Activated B cell treated with CpG ODN at 0.5 μM for 24 hours (primary cell): ENCODE results near the gene ZNF443. TPM values are rescaled to one million over a fixed set of nuclear protein-coding genes. Genes with fewer than 3 reads are reported as not detected.
"Not testable (repeated sequence)": the region's sequence is repeated elsewhere in the genome, so short reads cannot be mapped to it uniquely, and the experiment has no call there.

Experiments
- ATAC-seq: fragments of 200-7000 bp; cut with Tn5 transposase; one replicate; pipeline ENCODE4 v1.10.0; 2021; ENCODE audit warnings: low read depth, mild to moderate bottlenecking, moderate library complexity
- CTCF ChIA-PET: fragments of 350-600 bp; sonication (Branson Sonifier 250); formaldehyde crosslinking; loops from one replicate; lab custom pipeline; 2021; ENCODE audit warnings: antibody characterized with exemption; lab: Charles Lee
- POLR2A ChIA-PET: fragments of 350-600 bp; sonication (Branson Sonifier 250); formaldehyde crosslinking; loops from one replicate; lab custom pipeline; 2021; ENCODE audit warnings: antibody characterized with exemption; lab: Charles Lee
- DNase-seq: peaks from one replicate; pipeline ENCODE4 v3.0.0; 2022
- H3K27ac Mint-ChIP-seq: one replicate; pipeline ENCODE4 v1.8.0; 2020; ENCODE audit warnings: mixed read lengths
- H3K27me3 Mint-ChIP-seq: one replicate; pipeline ENCODE4 v1.8.0; 2021; ENCODE audit warnings: mixed read lengths
- H3K36me3 Mint-ChIP-seq: one replicate; pipeline ENCODE4 v1.8.0; 2021; ENCODE audit warnings: low read depth, mixed read lengths
- H3K4me1 Mint-ChIP-seq: one replicate; pipeline ENCODE4 v1.8.0; 2021; ENCODE audit warnings: mixed read lengths
- H3K4me3 Mint-ChIP-seq: one replicate; pipeline ENCODE4 v1.8.0; 2020; ENCODE audit warnings: mild to moderate bottlenecking, mixed read lengths
- H3K9me3 Mint-ChIP-seq: one replicate; pipeline ENCODE4 v1.8.0; 2020; ENCODE audit warnings: mixed read lengths
- intact Hi-C: fragments of 100-400 bp; cut with micrococcal nuclease; formaldehyde crosslinking; loops from one replicate; pipeline ENCODE4 v1.15.1; 2024
- total RNA-seq: library from RNA; stranded (reverse); gene quantifications from 2 replicates; pipeline ENCODE4 v1.2.3, GENCODE V29; 2022
- TF ChIP-seq, protein P1 (sequence below): fragments of 200-600 bp; IDR thresholded peaks from one replicate; pipeline ENCODE4 v1.8.0; 2022; ENCODE audit warnings: antibody characterized with exemption, mild to moderate bottlenecking

ZNF443 gene
- total RNA-seq, 1 donor from 2014 or later: 3.5 TPM

DNA sequence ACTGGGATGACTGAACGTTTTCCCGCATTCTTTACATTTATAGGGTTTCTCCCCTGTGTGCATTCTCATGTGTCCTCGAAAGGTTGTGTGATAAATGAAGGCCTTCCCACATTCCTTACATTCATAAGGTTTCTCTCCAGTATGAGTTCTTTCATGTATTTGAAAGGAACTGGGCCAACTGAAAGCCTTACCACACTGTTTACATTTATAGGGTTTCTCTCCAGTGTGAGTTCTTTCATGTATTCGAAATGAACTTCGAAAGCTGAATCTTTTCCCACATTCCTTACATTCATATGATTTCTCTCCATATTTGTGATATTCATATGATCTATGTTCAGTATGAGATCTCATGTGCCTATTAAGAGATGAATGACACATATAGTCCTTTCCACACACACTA, 24.4 kb upstream of the ZNF443 start:
- DNase-seq: no peak
- ChIA-PET CTCF (no interaction called here), POLR2A (no interaction called here)
- H3K36me3 Mint-ChIP-seq: peaks cover 59% of the 10 kb centered on the region
- H3K9me3 Mint-ChIP-seq: peaks cover 33% of the 10 kb centered on the region
- TF ChIP-seq, protein P1, sequence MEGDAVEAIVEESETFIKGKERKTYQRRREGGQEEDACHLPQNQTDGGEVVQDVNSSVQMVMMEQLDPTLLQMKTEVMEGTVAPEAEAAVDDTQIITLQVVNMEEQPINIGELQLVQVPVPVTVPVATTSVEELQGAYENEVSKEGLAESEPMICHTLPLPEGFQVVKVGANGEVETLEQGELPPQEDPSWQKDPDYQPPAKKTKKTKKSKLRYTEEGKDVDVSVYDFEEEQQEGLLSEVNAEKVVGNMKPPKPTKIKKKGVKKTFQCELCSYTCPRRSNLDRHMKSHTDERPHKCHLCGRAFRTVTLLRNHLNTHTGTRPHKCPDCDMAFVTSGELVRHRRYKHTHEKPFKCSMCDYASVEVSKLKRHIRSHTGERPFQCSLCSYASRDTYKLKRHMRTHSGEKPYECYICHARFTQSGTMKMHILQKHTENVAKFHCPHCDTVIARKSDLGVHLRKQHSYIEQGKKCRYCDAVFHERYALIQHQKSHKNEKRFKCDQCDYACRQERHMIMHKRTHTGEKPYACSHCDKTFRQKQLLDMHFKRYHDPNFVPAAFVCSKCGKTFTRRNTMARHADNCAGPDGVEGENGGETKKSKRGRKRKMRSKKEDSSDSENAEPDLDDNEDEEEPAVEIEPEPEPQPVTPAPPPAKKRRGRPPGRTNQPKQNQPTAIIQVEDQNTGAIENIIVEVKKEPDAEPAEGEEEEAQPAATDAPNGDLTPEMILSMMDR: no peak
- no peak for ATAC-seq
- no peak overlapping the region for H3K4me3 Mint-ChIP-seq
- no peaks in the 10 kb centered on the region for H3K4me1 Mint-ChIP-seq
- H3K27ac Mint-ChIP-seq: no peak overlapping the region
- intact Hi-C loops: no loop called here
- no peaks in the 10 kb centered on the region for H3K27me3 Mint-ChIP-seq

- Mint-ChIP-seq H3K36me3 (peaks cover 56% of the 10 kb centered on the region), H3K4me3 (no peak overlapping the region), H3K9me3 (peaks cover 31% of the 10 kb centered on the region), H3K27ac (no peak overlapping the region), H3K27me3 (no peaks in the 10 kb centered on the region), H3K4me1 (no peaks in the 10 kb centered on the region)
- intact Hi-C loops: no loop called here
- TF ChIP-seq, protein P1: no peak
- DNase-seq (no peak), ATAC-seq (no peak)
- ChIA-PET CTCF (no interaction called here), POLR2A (no interaction called here)
These were observed 23.9 kb upstream of the ZNF443 start for GRCh38 chr19:12464769-12465168.

DNA sequence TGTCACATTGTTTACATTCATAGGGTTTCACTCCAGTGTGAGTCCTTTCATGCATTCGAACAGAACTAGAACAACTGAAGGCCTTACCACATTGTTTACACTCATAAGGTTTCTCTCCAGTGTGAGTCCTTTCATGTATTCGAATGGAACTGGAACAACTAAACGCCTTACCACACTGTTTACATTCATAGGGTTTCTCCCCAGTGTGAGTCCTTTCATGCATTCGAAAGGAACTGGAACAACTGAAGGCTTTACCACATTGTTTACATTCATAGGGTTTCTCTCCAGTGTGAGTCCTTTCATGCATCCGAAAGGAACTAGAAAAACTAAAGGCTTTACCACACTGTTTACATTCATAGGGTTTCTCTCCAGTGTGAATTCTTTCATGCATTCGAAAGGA, 23.3 kb upstream of the ZNF443 start:
- intact Hi-C loops, ATAC-seq, POLR2A ChIA-PET, H3K4me1 Mint-ChIP-seq, H3K4me3 Mint-ChIP-seq, CTCF ChIA-PET, DNase-seq, H3K27ac Mint-ChIP-seq, H3K27me3 Mint-ChIP-seq: not testable (repeated sequence)
- H3K36me3 Mint-ChIP-seq: peaks cover 60% of the 10 kb centered on the region
- H3K9me3 Mint-ChIP-seq: peaks cover 32% of the 10 kb centered on the region

GRCh38 chr19:12453495-12453894, 12.7 kb upstream of the ZNF443 start:
- DNase-seq (no peak), ATAC-seq (no peak)
- Mint-ChIP-seq H3K4me3 (no peak overlapping the region), H3K4me1 (no peaks in the 10 kb centered on the region), H3K9me3 (peaks cover 16% of the 10 kb centered on the region), H3K36me3 (peaks cover 34% of the 10 kb centered on the region), H3K27ac (no peak overlapping the region), H3K27me3 (no peaks in the 10 kb centered on the region)
- intact Hi-C loops: no loop called here
- TF ChIP-seq, protein P1: no peak
- POLR2A ChIA-PET: no interaction called here
- CTCF ChIA-PET: no interaction called here

GRCh38 chr19:12450844-12451243, 10.0 kb upstream of the ZNF443 start:
- Mint-ChIP-seq H3K9me3 (peaks cover 15% of the 10 kb centered on the region), H3K27me3 (no peaks in the 10 kb centered on the region), H3K27ac (no peak overlapping the region), H3K4me1 (no peaks in the 10 kb centered on the region), H3K36me3 (peaks cover 23% of the 10 kb centered on the region), H3K4me3 (no peak overlapping the region)
- ChIA-PET POLR2A (no interaction called here), CTCF (no interaction called here)
- no peak for ATAC-seq
- TF ChIP-seq, protein P1: no peak
- no peak for DNase-seq
- intact Hi-C loops: no loop called here

DNA sequence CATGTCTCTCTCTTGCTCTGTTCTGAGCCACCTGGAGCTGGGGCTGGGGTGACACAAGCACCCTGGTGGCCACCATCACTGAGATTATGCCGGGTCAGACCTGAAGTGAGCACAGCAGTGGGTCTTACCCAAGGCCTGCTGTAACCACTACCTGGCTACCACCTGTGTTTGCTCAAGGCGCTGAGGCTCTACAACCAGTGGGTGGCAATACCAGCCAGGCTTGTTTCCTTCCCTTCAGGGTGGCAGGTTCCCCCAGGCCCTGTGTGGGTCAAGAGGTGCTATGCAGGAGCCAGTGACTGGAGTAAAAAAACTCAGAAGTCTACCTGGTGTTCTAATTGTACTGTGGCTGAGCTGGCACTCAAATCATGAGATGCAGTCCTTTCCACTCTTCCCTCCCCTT, 8.0 kb upstream of the ZNF443 start:
- DNase-seq: no peak
- Mint-ChIP-seq H3K27me3 (no peaks in the 10 kb centered on the region), H3K4me3 (no peak overlapping the region), H3K36me3 (peaks cover 18% of the 10 kb centered on the region), H3K9me3 (peaks cover 15% of the 10 kb centered on the region), H3K4me1 (no peaks in the 10 kb centered on the region), H3K27ac (no peak overlapping the region)
- CTCF ChIA-PET: no interaction called here
- intact Hi-C loops: no loop called here
- POLR2A ChIA-PET: no interaction called here
- TF ChIP-seq, protein P1: no peak
- no peak for ATAC-seq

DNA sequence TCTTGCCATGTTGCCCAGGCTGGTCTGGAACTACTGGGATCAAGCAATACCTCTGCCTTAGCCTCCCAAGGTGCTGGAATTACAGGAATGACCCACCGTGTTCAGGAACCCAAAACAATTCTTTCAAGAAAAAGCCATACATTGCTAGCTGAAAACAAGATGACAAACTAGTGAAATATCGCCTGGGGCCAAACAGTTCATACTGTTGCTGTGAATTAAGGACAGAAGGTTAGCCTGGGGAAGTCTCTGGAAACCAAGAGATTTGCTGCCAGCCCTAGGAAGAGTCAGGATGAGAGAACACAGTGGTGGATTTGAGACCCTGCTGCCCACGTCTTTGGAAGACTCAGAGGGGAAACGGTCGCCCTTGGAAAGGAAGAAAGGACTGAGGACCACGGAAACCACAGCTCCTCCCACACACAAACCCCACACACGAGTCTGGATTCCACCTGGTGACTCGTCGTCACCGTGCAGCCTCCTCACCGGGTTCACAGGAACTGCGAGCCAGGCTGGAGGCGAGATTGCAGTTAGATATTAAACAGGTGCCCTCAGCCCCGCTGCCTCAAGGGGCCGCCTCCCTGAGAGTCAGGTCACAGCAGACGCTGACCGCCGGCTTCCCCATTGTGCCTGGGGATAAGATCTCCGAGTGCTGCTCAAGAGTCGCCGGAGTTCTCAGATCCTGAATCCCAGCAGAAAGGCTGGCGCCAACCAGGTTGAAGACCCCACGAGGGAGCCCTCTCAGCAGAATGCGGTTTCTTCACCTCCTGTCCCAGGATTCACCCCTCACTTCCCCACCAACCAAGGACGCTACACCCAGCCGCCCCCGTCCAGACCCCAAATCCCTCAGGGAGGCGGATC, 908 bp downstream of the ZNF443 start:
- CTCF ChIA-PET, H3K27me3 Mint-ChIP-seq, H3K36me3 Mint-ChIP-seq: not testable (repeated sequence)
- Mint-ChIP-seq H3K4me1 (peaks cover 27% of the 10 kb centered on the region), H3K4me3 (peak overlapping the region; percentile 100), H3K27ac (peak overlapping the region; percentile 69), H3K9me3 (peaks cover 13% of the 10 kb centered on the region)
- intact Hi-C loops: loop anchor here (1.0 to 2.0 kb wide), 5 partner anchors 45 to 146 kb away; partner anchors contain the start of genes ZNF44, ZNF442, ZNF563 and ZNF709
- POLR2A ChIA-PET: interaction anchor here (0.5 to 2.0 kb wide), 9 partner anchors 14 to 404 kb away, joined by 3 to 10 read pairs (median 5); partner anchors contain the start of genes ZNF433, ZNF442, ZNF563 and ZNF709
- DNase-seq (peak; percentile 21), ATAC-seq (peak; percentile 16)
